Astrocyte (in vitro differentiated cells and primary cell): Measurements from ENCODE around the gene GALNT17.

ENCODE experiments used
- EZH2 ChIP-seq: IDR thresholded peaks from 2 replicates; pipeline ENCODE4 v1.6.1; 2012; ENCODE audit warnings: mild to moderate bottlenecking, low read length, inconsistent platforms; ENCODE audit not compliant: insufficient read depth
- TF ChIP-seq, protein P1 (sequence below): IDR thresholded peaks from 2 replicates; pipeline ENCODE4 v1.5.1; 2011; ENCODE audit warnings: low read depth, mild to moderate bottlenecking, inconsistent platforms, low read length, moderate library complexity; ENCODE audit not compliant: insufficient read depth

- TF ChIP-seq, protein P1, sequence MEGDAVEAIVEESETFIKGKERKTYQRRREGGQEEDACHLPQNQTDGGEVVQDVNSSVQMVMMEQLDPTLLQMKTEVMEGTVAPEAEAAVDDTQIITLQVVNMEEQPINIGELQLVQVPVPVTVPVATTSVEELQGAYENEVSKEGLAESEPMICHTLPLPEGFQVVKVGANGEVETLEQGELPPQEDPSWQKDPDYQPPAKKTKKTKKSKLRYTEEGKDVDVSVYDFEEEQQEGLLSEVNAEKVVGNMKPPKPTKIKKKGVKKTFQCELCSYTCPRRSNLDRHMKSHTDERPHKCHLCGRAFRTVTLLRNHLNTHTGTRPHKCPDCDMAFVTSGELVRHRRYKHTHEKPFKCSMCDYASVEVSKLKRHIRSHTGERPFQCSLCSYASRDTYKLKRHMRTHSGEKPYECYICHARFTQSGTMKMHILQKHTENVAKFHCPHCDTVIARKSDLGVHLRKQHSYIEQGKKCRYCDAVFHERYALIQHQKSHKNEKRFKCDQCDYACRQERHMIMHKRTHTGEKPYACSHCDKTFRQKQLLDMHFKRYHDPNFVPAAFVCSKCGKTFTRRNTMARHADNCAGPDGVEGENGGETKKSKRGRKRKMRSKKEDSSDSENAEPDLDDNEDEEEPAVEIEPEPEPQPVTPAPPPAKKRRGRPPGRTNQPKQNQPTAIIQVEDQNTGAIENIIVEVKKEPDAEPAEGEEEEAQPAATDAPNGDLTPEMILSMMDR = no peak
- TF ChIP-seq EZH2 = no peak
These were observed 176.2 kb downstream of the GALNT17 start for GRCh38 chr7:71308096-71308495.
